Endothelial cell of umbilical vein (primary cell): ENCODE results near the gene WDR26. TPM values are rescaled to one million over a fixed set of nuclear protein-coding genes. Genes with fewer than 3 reads are reported as not detected.

ENCODE experiments used
- BruUV-seq: library from RNA; stranded (reverse); fragments of 400-500 nt; replicated peaks from 2 replicates; lab custom pipeline; 2021; lab: Mats Ljungman, UMichigan
- CTCF ChIA-PET: fragments of 300-600, 350-600 bp; sonication (Branson Sonifier 250); formaldehyde crosslinking; loops from one replicate; lab custom pipeline; 2021; ENCODE audit warnings: antibody characterized with exemption, inconsistent platforms; lab: Charles Lee
- POLR2A ChIA-PET: fragments of 300-600, 350-600 bp; sonication (Branson Sonifier 250); formaldehyde crosslinking; loops from one replicate; lab custom pipeline; 2021; ENCODE audit warnings: antibody characterized with exemption, inconsistent platforms; lab: Charles Lee
- DNase-seq: peaks from one replicate; pipeline ENCODE4 v3.0.0-alpha.2; 2011; ENCODE audit warnings: low read depth, low spot score
- FAIRE-seq: peaks from 2 replicates; lab custom pipeline; 2011; peaks lifted over from hg19 to GRCh38; lab: Jason Lieb, UNC
- H2AFZ ChIP-seq: 2 replicates; pipeline ENCODE4 v1.6.0; 2012; ENCODE audit warnings: low read depth, low read length, control low read depth, inconsistent platforms
- H3K27ac ChIP-seq: 2 replicates; pipeline ENCODE4 v1.5.1; 2011; ENCODE audit warnings: low read depth, mild to moderate bottlenecking, control low read depth, low read length, moderate library complexity; ENCODE audit not compliant: insufficient read depth
- H3K27me3 ChIP-seq, 2 experiments: 2 replicates each; pipeline versions ENCODE4 v1.6.0 to v1.6.1; 2011; ENCODE audit warnings: low read length in 2 of 2, mixed read lengths in 1 of 2; ENCODE audit not compliant: control insufficient read depth in 2 of 2, insufficient read depth in 2 of 2
- H3K36me3 ChIP-seq, 2 experiments: 2 replicates in 1 of 2; 3 replicates in 1 of 2; pipeline ENCODE4 v1.5.1; 2011; ENCODE audit warnings: low read length in 2 of 2, mild to moderate bottlenecking in 1 of 2, moderate library complexity in 1 of 2; ENCODE audit not compliant: control insufficient read depth in 2 of 2, insufficient read depth in 2 of 2; ENCODE audit errors: extremely low read depth in 1 of 2
- H3K4me1 ChIP-seq: 3 replicates; pipeline ENCODE4 v1.5.1; 2011; ENCODE audit warnings: mild to moderate bottlenecking, low read length; ENCODE audit not compliant: control insufficient read depth, insufficient read depth; ENCODE audit errors: extremely low read depth
- H3K4me2 ChIP-seq: 2 replicates; pipeline ENCODE4 v1.6.1; 2011; ENCODE audit warnings: low read length, control low read depth, mixed read lengths; ENCODE audit not compliant: insufficient read depth
- H3K4me3 ChIP-seq, 3 experiments: fragments of 200-600 bp in 1 of 3; sonication (generic), shearing (Covaris generic) in 1 of 3; replicated peaks in 1 of 3; 2 replicates each; pipeline ENCODE4 v1.5.1; 2011 to 2016; ENCODE audit warnings: control low read depth in 3 of 3, low read length in 3 of 3, mild to moderate bottlenecking in 2 of 3, inconsistent platforms in 1 of 3, low read depth in 1 of 3, moderate library complexity in 1 of 3; ENCODE audit not compliant: insufficient read depth in 1 of 3
- H3K79me2 ChIP-seq: 2 replicates; pipeline ENCODE4 v1.6.0; 2012; ENCODE audit warnings: low read length, inconsistent platforms; ENCODE audit not compliant: control insufficient read depth, insufficient read depth
- H3K9ac ChIP-seq: replicated peaks from 2 replicates; pipeline ENCODE3; 2011; ENCODE audit warnings: low read length, control low read depth; ENCODE audit not compliant: insufficient read depth; ENCODE audit errors: extremely low read depth
- H3K9me1 ChIP-seq: replicated peaks from 3 replicates; pipeline ENCODE4 v1.6.0; 2011; ENCODE audit warnings: mild to moderate bottlenecking, low read length; ENCODE audit not compliant: control insufficient read depth, insufficient read depth; ENCODE audit errors: extremely low read depth
- H3K9me3 ChIP-seq: replicated peaks from 2 replicates; pipeline ENCODE4 v1.5.1; 2012; ENCODE audit warnings: low read length, inconsistent platforms; ENCODE audit not compliant: control insufficient read depth, insufficient read depth
- H4K20me1 ChIP-seq: replicated peaks from 2 replicates; pipeline ENCODE3; 2011; ENCODE audit warnings: mild to moderate bottlenecking, low read length; ENCODE audit not compliant: control insufficient read depth, insufficient read depth; ENCODE audit errors: extremely low read depth
- CTCF ChIP-seq, 2 donors: IDR thresholded peaks; 1 replicate in 1 of 2; 2 replicates in 1 of 2; pipeline ENCODE4 v1.5.1; 2011; ENCODE audit warnings: low read length in 2 of 2, mild to moderate bottlenecking in 2 of 2, moderate library complexity in 2 of 2, control low read depth in 1 of 2, inconsistent platforms in 1 of 2, low read depth in 1 of 2; ENCODE audit not compliant: insufficient read depth in 1 of 2; ENCODE audit errors: extremely low read depth in 1 of 2
- EZH2 ChIP-seq: IDR thresholded peaks from 2 replicates; pipeline ENCODE4 v1.6.1; 2012; ENCODE audit warnings: borderline replicate concordance, low read depth, mild to moderate bottlenecking, moderate library complexity, low read length, inconsistent platforms; ENCODE audit not compliant: severe bottlenecking
- FOS ChIP-seq: IDR thresholded peaks from 2 replicates; pipeline ENCODE4 v1.6.1; 2011; ENCODE audit warnings: mild to moderate bottlenecking, low read length, moderate library complexity, borderline replicate concordance; ENCODE audit not compliant: insufficient read depth
- GATA2 ChIP-seq: IDR thresholded peaks from 2 replicates; pipeline ENCODE4 v1.7.0; 2011; ENCODE audit warnings: low read depth, mild to moderate bottlenecking, moderate library complexity, mixed read lengths, low read length; ENCODE audit not compliant: insufficient read length, insufficient read depth
- JUN ChIP-seq: IDR thresholded peaks from 2 replicates; pipeline ENCODE4 v1.6.1; 2011; ENCODE audit warnings: borderline replicate concordance, low read depth; ENCODE audit not compliant: insufficient read length, insufficient read depth
- MAX ChIP-seq: IDR thresholded peaks from 2 replicates; pipeline ENCODE4 v1.6.1; 2011; ENCODE audit not compliant: insufficient read depth, insufficient read length
- MYC ChIP-seq: IDR thresholded peaks from one replicate; pipeline ENCODE4 v1.6.1; 2011; ENCODE audit warnings: mild to moderate bottlenecking, low read depth, low read length
- POLR2A ChIP-seq: IDR thresholded peaks from 2 replicates; pipeline ENCODE4 v1.6.1; 2012; ENCODE audit warnings: low read depth, mild to moderate bottlenecking, control low read depth, low read length
- dilution Hi-C: fragments of 300-500 bp; cut with MboI; formaldehyde crosslinking; loops from one replicate; pipeline ENCODE4 v1.15.0; 2019; ENCODE audit warnings: low sequenced_read_pairs; ENCODE audit not compliant: extremely low pct_ligation_motif_present
- intact Hi-C: fragments of 100-400 bp; cut with micrococcal nuclease; formaldehyde crosslinking; loops from one replicate; pipeline ENCODE4 v1.10.0; 2022
- polyA plus RNA-seq, 4 experiments: library from polyadenylated mRNA; depleted of rRNA in 3 of 4; stranded (reverse) in 3 of 4; unstranded in 1 of 4; fragments of >200 nt; gene quantifications; 2 replicates each; pipeline versions ENCODE4 v1.2.1 to v1.2.3, GENCODE V29; 2011 to 2012; ENCODE audit warnings: missing spikeins in 1 of 4
- total RNA-seq: library from RNA; stranded (reverse); gene quantifications from 2 replicates; pipeline ENCODE4 v1.2.3, GENCODE V29; 2021

The WDR26 gene
- total and polyA plus RNA-seq, 2 donors (not counting 3 experiments of a cell fraction or from before 2014, with no cell fraction given) = 26.7 to 92.4 TPM

GRCh38 chr1:224368409-224368808, 66.2 kb downstream of the WDR26 start:
- Histone ChIP-seq H3K36me3 (peaks cover 14 to 19% of the 10 kb centered on the region in 2 experiments), H3K79me2 (peaks cover 25% of the 10 kb centered on the region), H3K27ac (no peak overlapping the region), H3K9me1 (no peaks in the 10 kb centered on the region), H3K9ac (no peak overlapping the region), H3K4me3 (no peak overlapping the region), H3K4me2 (no peak overlapping the region), H3K27me3 (no peaks in the 10 kb centered on the region), H3K4me1 (no peaks in the 10 kb centered on the region), H4K20me1 (no peaks in the 10 kb centered on the region), H2AFZ (no peak overlapping the region), H3K9me3 (no peaks in the 10 kb centered on the region)
- BruUV-seq = no TSS peak
- FAIRE-seq (no peak), DNase-seq (no peak)
- ChIA-PET POLR2A (no interaction called here), CTCF (interaction anchor here (1.2 kb wide), 1 partner anchor 252 kb away, joined by 3 read pairs; no protein-coding TSS in a partner anchor)
- TF ChIP-seq JUN (no peak), MAX (no peak), EZH2 (no peak), POLR2A (no peak), MYC (no peak), FOS (no peak), GATA2 (no peak)
- intact Hi-C loops = no loop called here
- dilution Hi-C loops = no loop called here

GRCh38 chr1:224359207-224359606, 75.4 kb downstream of the WDR26 start:
- Histone ChIP-seq H3K4me1 (peaks cover 10% of the 10 kb centered on the region), H3K9me1 (no peaks in the 10 kb centered on the region), H3K9me3 (no peaks in the 10 kb centered on the region), H3K9ac (no peak overlapping the region), H2AFZ (no peak overlapping the region), H3K36me3 (no peaks in the 10 kb centered on the region), H4K20me1 (no peaks in the 10 kb centered on the region), H3K27ac (no peak overlapping the region), H3K4me2 (no peak overlapping the region), H3K79me2 (peaks cover 69% of the 10 kb centered on the region), H3K27me3 (no peaks in the 10 kb centered on the region), H3K4me3 (no peak overlapping the region)
- ChIA-PET POLR2A (no interaction called here), CTCF (no interaction called here)
- intact Hi-C loops = loop anchor here (5.0 kb wide), 2 partner anchors 73 to 98 kb away; partner anchors contain the start of gene WDR26
- DNase-seq (no peak), FAIRE-seq (no peak)
- dilution Hi-C loops = no loop called here
- no peak for TF ChIP-seq EZH2
- no peak for TF ChIP-seq GATA2
- TF ChIP-seq POLR2A = no peak
- no peak for TF ChIP-seq JUN
- TF ChIP-seq MAX = no peak
- TF ChIP-seq CTCF (IDR thresholded peaks at IDR 0.05; ENCODE audit: extremely low read depth in 1 of 2, insufficient read depth in 1 of 2, low read depth in 1 of 2, low read length in 2 of 2) = no peak
- TF ChIP-seq MYC = no peak
- no TSS peak for BruUV-seq
